ENCODE measurements around the gene TOMT.

TOMT gene

GRCh38 chr11:72105888-72106287 is at the start of gene TOMT:
TOMT (plus strand) TSS chr11:72105924; CDS start chr11:72105952, 28 bp downstream.
- H3K4me1 Mint-ChIP-seq (ENCODE audit: low read depth): peaks cover 31% of the 10 kb centered on the region
- peaks cover 14% of the 10 kb centered on the region for H3K36me3 Mint-ChIP-seq (ENCODE audit: low read depth)
- no peaks in the 10 kb centered on the region for H3K27me3 Mint-ChIP-seq (ENCODE audit: low read depth)
- no peak within 1 kb of the TSS for H3K4me3 Mint-ChIP-seq
- peak within 1 kb of the TSS; percentile 35 for H3K27ac Mint-ChIP-seq
- H3K9me3 Mint-ChIP-seq: no peaks in the 10 kb centered on the region

GRCh38 chr11:72058416-72059034 is 47.2 kb upstream of the TOMT start:
- Mint-ChIP-seq H3K36me3 (ENCODE audit: low read depth) (peaks cover 10% of the 10 kb centered on the region), H3K4me1 (ENCODE audit: low read depth) (peaks cover 14% of the 10 kb centered on the region), H3K27ac (no peak overlapping the region), H3K27me3 (ENCODE audit: low read depth) (no peaks in the 10 kb centered on the region), H3K4me3 (no peak overlapping the region), H3K9me3 (no peaks in the 10 kb centered on the region)

GRCh38 chr11:72061739-72062396 is 43.9 kb upstream of the TOMT start:
- H3K27me3 Mint-ChIP-seq (ENCODE audit: low read depth): no peaks in the 10 kb centered on the region
- no peak overlapping the region for H3K27ac Mint-ChIP-seq
- H3K4me1 Mint-ChIP-seq (ENCODE audit: low read depth): peaks cover 7% of the 10 kb centered on the region
- H3K4me3 Mint-ChIP-seq: no peak overlapping the region
- peaks cover 18% of the 10 kb centered on the region for H3K36me3 Mint-ChIP-seq (ENCODE audit: low read depth)
- no peaks in the 10 kb centered on the region for H3K9me3 Mint-ChIP-seq

- Mint-ChIP-seq H3K27ac (no peak overlapping the region), H3K9me3 (no peaks in the 10 kb centered on the region), H3K27me3 (ENCODE audit: low read depth) (no peaks in the 10 kb centered on the region), H3K4me1 (ENCODE audit: low read depth) (peaks cover 33% of the 10 kb centered on the region), H3K4me3 (no peak overlapping the region), H3K36me3 (ENCODE audit: low read depth) (peaks cover 29% of the 10 kb centered on the region)
These were observed 38.9 kb upstream of the TOMT start for GRCh38 chr11:72066855-72067254.

- peaks cover 37% of the 10 kb centered on the region for H3K4me1 Mint-ChIP-seq (ENCODE audit: low read depth)
- no peak overlapping the region for H3K27ac Mint-ChIP-seq
- no peaks in the 10 kb centered on the region for H3K27me3 Mint-ChIP-seq (ENCODE audit: low read depth)
- H3K36me3 Mint-ChIP-seq (ENCODE audit: low read depth): peaks cover 27% of the 10 kb centered on the region
- no peak overlapping the region for H3K4me3 Mint-ChIP-seq
- H3K9me3 Mint-ChIP-seq: no peaks in the 10 kb centered on the region
These were observed 38.5 kb upstream of the TOMT start for GRCh38 chr11:72067266-72067665.

GRCh38 chr11:72067676-72068075 is 38.0 kb upstream of the TOMT start:
- no peaks in the 10 kb centered on the region for H3K27me3 Mint-ChIP-seq (ENCODE audit: low read depth)
- H3K9me3 Mint-ChIP-seq: no peaks in the 10 kb centered on the region
- no peak overlapping the region for H3K27ac Mint-ChIP-seq
- peaks cover 27% of the 10 kb centered on the region for H3K36me3 Mint-ChIP-seq (ENCODE audit: low read depth)
- no peak overlapping the region for H3K4me3 Mint-ChIP-seq
- peaks cover 40% of the 10 kb centered on the region for H3K4me1 Mint-ChIP-seq (ENCODE audit: low read depth)

GRCh38 chr11:72069200-72069599 is 36.5 kb upstream of the TOMT start:
- H3K27me3 Mint-ChIP-seq (ENCODE audit: low read depth): no peaks in the 10 kb centered on the region
- H3K27ac Mint-ChIP-seq: peak overlapping the region; percentile 75
- no peaks in the 10 kb centered on the region for H3K9me3 Mint-ChIP-seq
- H3K4me3 Mint-ChIP-seq: no peak overlapping the region
- H3K36me3 Mint-ChIP-seq (ENCODE audit: low read depth): peaks cover 23% of the 10 kb centered on the region
- peaks cover 45% of the 10 kb centered on the region for H3K4me1 Mint-ChIP-seq (ENCODE audit: low read depth)

- Mint-ChIP-seq H3K27ac (peak overlapping the region; percentile 75), H3K9me3 (no peaks in the 10 kb centered on the region), H3K36me3 (ENCODE audit: low read depth) (peaks cover 23% of the 10 kb centered on the region), H3K4me3 (no peak overlapping the region), H3K4me1 (ENCODE audit: low read depth) (peaks cover 45% of the 10 kb centered on the region), H3K27me3 (ENCODE audit: low read depth) (no peaks in the 10 kb centered on the region)
These were observed 35.9 kb upstream of the TOMT start for GRCh38 chr11:72069787-72070251.

GRCh38 chr11:72070491-72070890 is 35.2 kb upstream of the TOMT start:
- Mint-ChIP-seq H3K4me1 (ENCODE audit: low read depth) (peaks cover 50% of the 10 kb centered on the region), H3K27me3 (ENCODE audit: low read depth) (no peaks in the 10 kb centered on the region), H3K27ac (peak overlapping the region; percentile 11), H3K9me3 (no peaks in the 10 kb centered on the region), H3K36me3 (ENCODE audit: low read depth) (peaks cover 26% of the 10 kb centered on the region), H3K4me3 (no peak overlapping the region)

- Mint-ChIP-seq H3K4me1 (ENCODE audit: low read depth) (peaks cover 53% of the 10 kb centered on the region), H3K27me3 (ENCODE audit: low read depth) (no peaks in the 10 kb centered on the region), H3K4me3 (no peak overlapping the region), H3K9me3 (no peaks in the 10 kb centered on the region), H3K36me3 (ENCODE audit: low read depth) (peaks cover 28% of the 10 kb centered on the region), H3K27ac (no peak overlapping the region)
These were observed 33.4 kb upstream of the TOMT start for GRCh38 chr11:72072348-72072747.

- Mint-ChIP-seq H3K27me3 (ENCODE audit: low read depth) (no peaks in the 10 kb centered on the region), H3K4me1 (ENCODE audit: low read depth) (peaks cover 51% of the 10 kb centered on the region), H3K9me3 (no peaks in the 10 kb centered on the region), H3K4me3 (no peak overlapping the region), H3K27ac (peak overlapping the region; percentile 49), H3K36me3 (ENCODE audit: low read depth) (peaks cover 13% of the 10 kb centered on the region)
These were observed 30.6 kb upstream of the TOMT start for GRCh38 chr11:72075109-72075508.

GRCh38 chr11:72075756-72076155 is 30.0 kb upstream of the TOMT start:
- no peaks in the 10 kb centered on the region for H3K27me3 Mint-ChIP-seq (ENCODE audit: low read depth)
- no peak overlapping the region for H3K27ac Mint-ChIP-seq
- H3K4me3 Mint-ChIP-seq: no peak overlapping the region
- H3K4me1 Mint-ChIP-seq (ENCODE audit: low read depth): peaks cover 51% of the 10 kb centered on the region
- H3K36me3 Mint-ChIP-seq (ENCODE audit: low read depth): peaks cover 14% of the 10 kb centered on the region
- H3K9me3 Mint-ChIP-seq: no peaks in the 10 kb centered on the region

- Mint-ChIP-seq H3K9me3 (no peaks in the 10 kb centered on the region), H3K27me3 (ENCODE audit: low read depth) (no peaks in the 10 kb centered on the region), H3K36me3 (ENCODE audit: low read depth) (peaks cover 15% of the 10 kb centered on the region), H3K27ac (peak overlapping the region; percentile 27), H3K4me3 (peak overlapping the region; percentile 75), H3K4me1 (ENCODE audit: low read depth) (peaks cover 48% of the 10 kb centered on the region)
These were observed 27.2 kb upstream of the TOMT start for GRCh38 chr11:72078477-72078876.

GRCh38 chr11:72079819-72080325 is 25.9 kb upstream of the TOMT start:
- no peaks in the 10 kb centered on the region for H3K27me3 Mint-ChIP-seq (ENCODE audit: low read depth)
- H3K4me1 Mint-ChIP-seq (ENCODE audit: low read depth): peaks cover 48% of the 10 kb centered on the region
- peak overlapping the region; percentile 93 for H3K27ac Mint-ChIP-seq
- H3K4me3 Mint-ChIP-seq: peak overlapping the region; percentile 95
- no peaks in the 10 kb centered on the region for H3K9me3 Mint-ChIP-seq
- H3K36me3 Mint-ChIP-seq (ENCODE audit: low read depth): peaks cover 15% of the 10 kb centered on the region
